GM19238 (cell line): ENCODE data around the gene LMCD1.

ENCODE experiments used
- DNase-seq: peaks from one replicate; pipeline ENCODE4 v3.0.0; 2011; ENCODE audit warnings: low spot score; ENCODE audit not compliant: insufficient read length

Gene LMCD1

GRCh38 chr3:8503871-8504610, 2.4 kb downstream of the LMCD1 start:
- DNase-seq: no peak

DNA sequence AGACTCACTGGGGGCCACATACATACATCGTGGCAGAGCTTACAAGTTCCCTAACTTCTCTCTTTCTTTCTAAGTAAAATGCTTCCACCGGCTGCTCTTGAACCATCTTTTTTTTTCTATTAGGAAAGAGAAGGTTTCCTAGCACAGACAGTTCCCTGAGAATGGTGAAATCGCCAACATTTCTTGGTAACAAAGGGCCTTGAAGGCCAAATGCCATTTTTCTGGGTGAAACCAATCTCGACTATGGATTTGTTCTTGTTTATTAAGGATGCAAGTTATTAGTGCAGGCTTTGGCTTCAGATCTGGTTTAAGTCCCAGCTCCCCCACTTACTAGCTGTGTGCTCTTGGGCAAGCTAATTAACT, 3.0 kb downstream of the LMCD1 start:
- no peak for DNase-seq

GRCh38 chr3:8505621-8506020, 4.0 kb downstream of the LMCD1 start:
- DNase-seq: no peak

- no peak for DNase-seq
Observed at GRCh38 chr3:8506571-8507061, 5.0 kb downstream of the LMCD1 start.

DNA sequence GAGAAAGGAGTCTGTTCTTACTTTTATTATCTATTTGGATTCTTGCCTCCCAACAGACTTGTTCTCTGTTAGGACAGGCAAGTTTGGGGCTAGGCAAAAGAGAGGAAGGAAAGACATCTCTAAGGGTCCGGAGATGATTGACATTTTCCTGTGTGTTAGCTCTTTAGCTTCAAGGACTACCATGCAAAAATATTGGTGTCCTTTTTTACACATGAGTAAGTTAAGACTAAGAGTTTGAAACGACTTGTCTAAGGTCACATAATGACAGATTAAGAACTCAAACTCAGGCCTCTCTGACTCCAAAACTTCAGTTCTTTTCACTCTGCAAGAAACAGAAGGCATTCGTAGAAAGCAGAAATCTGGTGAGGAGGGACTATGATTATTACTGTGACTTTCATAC, 5.9 kb downstream of the LMCD1 start:
- no peak for DNase-seq

- no peak for DNase-seq
Observed at GRCh38 chr3:8509961-8510360, 8.3 kb downstream of the LMCD1 start.

GRCh38 chr3:8512234-8512633, 10.6 kb downstream of the LMCD1 start:
- DNase-seq: no peak

- DNase-seq: no peak
Observed at GRCh38 chr3:8516047-8516661, 14.5 kb downstream of the LMCD1 start.

GRCh38 chr3:8516783-8517182, 15.2 kb downstream of the LMCD1 start:
- DNase-seq: no peak

GRCh38 chr3:8517487-8517886, 15.9 kb downstream of the LMCD1 start:
- DNase-seq: no peak

DNA sequence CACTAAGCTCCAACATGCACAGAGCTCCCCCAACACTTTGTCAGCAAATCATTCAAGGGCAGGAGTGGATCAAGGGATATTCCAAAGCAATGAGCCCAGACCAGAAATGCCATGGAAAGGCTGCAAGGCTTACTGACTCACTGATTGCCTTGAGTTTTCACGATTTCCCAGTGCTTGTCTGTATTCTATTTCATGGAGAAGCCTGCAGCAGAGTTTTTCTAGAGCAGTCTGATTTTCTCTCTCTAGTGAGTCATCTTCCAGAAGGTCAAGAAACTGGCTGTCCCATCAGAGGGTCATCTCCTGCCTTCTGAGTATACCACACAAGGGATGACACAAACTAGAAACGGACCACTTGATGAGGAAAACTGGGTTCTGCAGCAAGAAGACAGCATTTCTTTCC, 16.5 kb downstream of the LMCD1 start:
- DNase-seq: no peak

DNA sequence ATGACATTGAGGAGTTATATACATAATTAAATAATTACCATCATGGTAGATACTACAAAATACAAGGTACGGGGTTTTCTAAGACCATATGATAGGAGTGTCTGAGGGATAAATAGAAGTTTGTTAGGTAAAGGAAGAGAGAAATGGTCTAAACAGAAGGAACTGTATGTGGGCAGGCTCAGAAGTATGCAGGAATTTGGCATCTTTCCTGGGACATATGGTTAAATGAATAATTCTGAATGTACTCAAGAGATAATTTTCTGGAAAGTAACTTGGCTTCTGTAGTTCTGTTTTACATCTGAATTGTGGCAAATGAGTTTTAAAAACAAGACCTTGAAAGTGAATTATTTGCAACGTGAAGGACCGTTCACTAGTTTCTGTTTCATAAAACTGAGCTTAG, 17.5 kb downstream of the LMCD1 start:
- DNase-seq: no peak

- no peak for DNase-seq
Observed at GRCh38 chr3:8519774-8520448, 18.3 kb downstream of the LMCD1 start.

GRCh38 chr3:8520816-8521403, 19.3 kb downstream of the LMCD1 start:
- no peak for DNase-seq

GRCh38 chr3:8523041-8523440, 21.4 kb downstream of the LMCD1 start:
- DNase-seq: no peak

- DNase-seq: no peak
Observed at GRCh38 chr3:8524249-8524648, 22.6 kb downstream of the LMCD1 start.

DNA sequence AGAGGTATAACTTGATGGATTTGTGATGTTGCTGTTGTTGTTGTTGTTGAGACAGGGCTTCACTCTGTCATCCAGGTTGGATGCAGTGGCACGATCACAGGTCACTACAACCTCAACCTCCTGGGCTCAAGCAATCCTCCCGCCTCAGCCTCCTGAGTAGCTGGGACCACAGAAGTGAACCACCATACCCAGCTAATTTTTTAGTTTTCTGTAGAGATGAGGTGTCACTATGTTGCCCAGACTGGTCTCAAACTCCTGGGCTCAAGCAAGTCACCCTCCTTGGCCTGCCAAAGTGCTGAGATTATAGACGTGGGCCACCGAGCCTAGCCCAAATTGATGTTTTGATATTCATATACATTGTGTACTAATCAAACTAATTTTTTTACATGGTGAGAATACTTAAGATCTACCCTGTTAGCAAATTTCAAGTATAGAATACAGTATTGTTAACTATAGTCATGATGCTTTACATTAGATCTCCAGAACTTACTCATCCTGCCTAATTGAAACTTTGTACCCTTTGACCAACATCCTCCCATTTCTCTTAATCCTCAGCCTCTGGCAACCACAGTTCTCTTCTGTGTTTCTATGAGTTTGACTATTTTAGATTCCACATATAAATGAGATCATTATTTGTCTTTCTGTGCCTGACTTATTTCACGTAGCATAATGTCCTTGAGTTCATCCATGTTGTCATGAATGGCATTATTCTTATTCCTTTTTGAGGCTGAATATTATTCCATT, 23.2 kb downstream of the LMCD1 start:
- no peak for DNase-seq

DNA sequence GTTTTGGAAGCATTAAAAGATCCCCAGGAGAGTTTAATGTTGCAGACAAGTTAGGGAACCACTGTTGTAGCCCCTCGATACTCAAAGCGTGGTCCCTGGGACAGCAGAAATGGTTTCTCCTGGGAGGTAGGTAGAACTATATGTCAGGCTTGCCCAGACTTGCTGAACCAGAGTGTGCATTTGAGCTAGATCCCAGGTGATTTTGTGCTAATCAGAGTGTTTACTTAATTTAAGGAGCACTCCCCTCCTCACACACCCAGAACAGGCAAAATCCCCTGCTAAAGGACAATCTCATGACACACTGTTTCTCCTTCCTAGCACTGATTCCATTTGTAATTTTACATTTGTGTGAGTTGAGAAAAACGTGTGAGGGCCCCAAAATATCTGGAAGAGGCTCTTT, 24.3 kb downstream of the LMCD1 start:
- DNase-seq: no peak

DNA sequence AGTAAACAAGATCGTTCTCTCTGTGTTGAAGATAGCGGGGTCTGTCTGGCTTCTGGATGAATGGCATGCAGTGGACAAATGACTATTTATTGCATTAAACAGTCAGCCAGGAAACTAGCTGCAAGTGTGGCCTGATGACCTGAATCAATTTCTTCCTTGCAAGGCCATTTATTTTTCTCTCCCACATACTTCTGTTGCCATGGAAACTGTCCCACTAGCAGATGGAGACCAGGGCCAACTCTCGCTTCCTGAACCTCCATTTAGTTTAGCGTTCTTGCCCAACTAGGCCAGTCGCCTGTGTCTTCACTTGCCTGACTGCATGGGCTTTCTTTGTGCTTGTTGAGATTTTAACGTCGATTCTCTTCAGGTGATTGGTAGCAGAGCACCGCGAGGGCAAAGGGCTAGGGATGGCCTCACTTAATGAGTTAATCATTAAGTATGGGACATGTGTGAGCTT, 27.6 kb downstream of the LMCD1 start:
- DNase-seq: no peak

DNA sequence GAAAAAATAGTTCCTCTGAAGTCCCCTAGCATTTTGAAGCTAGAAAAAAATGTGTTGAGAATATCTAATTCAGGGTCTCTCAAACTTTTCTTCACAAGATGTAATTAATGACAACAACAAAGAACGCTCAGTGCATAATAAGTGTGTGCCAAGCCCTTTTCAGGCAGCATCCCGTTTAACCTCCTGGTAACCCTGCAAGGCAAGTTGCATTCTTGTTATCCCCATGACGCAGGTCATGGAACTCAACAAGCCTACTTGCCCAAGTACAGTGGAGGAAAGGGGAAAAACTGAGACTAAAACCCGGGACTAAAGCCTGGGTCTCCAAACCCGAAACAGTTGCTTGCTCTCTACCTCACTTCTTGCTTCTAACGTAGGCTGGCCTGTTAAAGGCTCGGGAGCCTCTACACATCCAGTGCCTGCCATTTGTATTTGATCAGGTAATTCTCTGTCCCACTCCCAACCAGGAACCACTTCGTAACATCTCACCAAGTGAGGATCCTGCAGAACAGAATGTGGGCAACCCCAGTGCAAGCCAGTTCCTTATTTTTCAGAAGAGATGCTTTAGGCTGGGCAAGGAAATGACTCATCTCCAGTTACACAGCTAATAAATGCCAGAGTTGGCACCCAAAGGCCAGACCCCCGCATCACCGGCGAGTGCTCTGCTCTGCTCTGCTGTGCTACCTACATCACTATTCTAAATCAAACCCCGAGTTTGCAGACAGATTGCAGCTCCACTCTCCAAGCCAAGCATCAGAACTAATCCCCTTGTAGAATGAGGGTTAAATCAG, 28.3 kb downstream of the LMCD1 start:
- no peak for DNase-seq

GRCh38 chr3:8530581-8530980, 29.0 kb downstream of the LMCD1 start:
- DNase-seq: no peak
